T-helper 22 cell (primary cell): Measurements from ENCODE around the gene ROR1.

Experiments used
- DNase-seq: peaks from one replicate; pipeline ENCODE4 v3.0.0-alpha.2; 2020; ENCODE audit warnings: low read depth

The ROR1 gene

DNA sequence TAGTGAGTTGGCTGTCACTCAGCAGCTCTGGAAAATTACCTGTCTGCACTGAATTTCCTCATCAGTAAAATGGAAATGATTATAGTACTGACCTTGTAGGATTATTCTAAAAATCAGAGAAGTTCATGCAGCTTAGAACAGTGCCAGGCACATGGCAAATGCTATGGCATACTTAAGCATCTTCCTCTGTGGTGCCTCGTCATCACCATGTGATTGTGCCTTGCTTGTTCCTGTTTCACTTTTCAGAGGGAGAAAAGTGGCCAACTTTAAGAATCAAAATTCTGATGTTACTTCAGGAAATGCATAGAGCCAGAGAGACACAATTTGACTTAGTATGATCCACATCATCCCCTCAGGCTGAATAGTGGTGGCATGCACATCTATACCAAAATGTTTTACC is 203.6 kb downstream of the ROR1 start:
- DNase-seq = no peak

GRCh38 chr1:63980740-63981407 is 207.1 kb downstream of the ROR1 start:
- DNase-seq = no peak

DNA sequence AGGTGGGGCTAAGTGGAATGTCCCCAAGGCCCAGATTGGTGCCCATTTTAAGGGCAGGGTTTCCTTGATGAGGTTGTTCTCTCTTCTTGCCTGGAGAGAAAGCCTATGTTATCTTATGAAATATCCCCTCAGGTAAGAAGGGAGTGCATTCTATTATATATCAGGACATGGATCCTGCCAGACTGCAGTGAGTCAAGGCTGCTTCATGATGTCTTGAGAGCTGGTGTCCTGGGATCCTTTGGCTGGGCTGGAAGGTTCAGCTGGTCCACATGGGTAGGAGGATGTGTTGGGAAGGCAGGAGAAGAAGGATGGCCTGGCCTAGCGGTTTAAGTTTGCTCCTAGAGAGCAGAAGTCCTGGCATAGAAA is 207.6 kb downstream of the ROR1 start:
- DNase-seq = no peak

- no peak for DNase-seq
Measured at GRCh38 chr1:63982201-63982600, 208.4 kb downstream of the ROR1 start.

DNA sequence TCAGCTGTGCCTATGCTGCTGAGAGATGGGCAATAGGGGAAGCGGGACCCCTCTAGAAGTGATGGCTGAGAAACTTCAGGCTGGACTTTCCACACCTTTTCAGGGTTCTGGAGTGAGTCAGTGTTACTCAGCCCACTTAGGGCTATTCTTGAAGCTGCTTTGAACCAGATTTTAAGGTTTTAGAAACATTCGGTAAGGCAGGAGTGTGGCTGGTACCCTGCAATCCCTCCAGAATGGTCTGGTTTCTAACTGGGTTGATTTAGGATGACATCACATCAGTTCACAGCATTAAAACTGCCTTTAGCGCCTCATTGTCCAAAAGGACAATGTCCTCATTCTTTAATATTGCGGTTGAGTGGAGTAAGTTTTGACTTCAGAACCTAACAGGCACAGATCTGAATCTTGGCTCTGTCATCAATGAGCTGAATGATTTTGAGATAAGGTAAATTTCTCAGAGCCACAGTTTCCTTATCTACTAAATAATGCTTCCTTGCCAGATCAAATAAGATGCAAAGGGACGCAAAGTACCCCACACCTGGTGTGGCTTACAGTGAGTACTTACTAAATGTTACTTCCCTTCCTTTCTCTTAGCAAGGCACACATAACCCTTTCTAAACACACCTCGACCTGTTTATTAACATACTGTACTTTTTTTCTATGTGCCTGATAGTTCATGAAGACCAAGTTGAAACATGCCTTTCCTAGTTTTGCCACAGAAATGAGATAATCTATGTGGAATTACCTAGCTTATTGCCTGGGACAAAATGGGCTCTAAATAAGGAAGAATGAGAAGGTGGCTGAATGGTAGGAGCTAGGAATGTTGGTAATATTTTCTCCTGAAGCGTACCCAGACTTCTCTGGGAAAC is 209.8 kb downstream of the ROR1 start:
- DNase-seq = no peak

GRCh38 chr1:63984257-63984929 is 210.6 kb downstream of the ROR1 start:
- no peak for DNase-seq

DNA sequence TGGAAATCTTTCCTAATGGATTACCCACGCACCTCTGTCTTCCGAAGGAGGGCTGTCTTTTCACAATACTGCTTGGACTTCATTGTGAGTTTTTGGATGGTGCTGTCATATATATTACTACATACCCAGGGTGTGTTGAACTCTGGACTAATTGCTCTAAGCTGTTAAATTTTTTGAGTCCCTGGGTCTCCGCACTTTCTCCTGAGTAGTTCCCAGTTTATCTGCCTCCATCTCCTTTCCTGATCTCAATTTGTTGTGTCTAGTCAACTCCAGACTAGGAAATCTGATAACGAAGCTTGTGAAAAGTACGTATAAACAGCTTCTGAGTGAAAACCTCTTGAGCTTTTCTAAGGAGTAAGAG is 211.1 kb downstream of the ROR1 start:
- DNase-seq = no peak

GRCh38 chr1:63987014-63987627 is 213.3 kb downstream of the ROR1 start:
- DNase-seq = no peak

GRCh38 chr1:63987628-63988024 is 213.8 kb downstream of the ROR1 start:
- no peak for DNase-seq

DNA sequence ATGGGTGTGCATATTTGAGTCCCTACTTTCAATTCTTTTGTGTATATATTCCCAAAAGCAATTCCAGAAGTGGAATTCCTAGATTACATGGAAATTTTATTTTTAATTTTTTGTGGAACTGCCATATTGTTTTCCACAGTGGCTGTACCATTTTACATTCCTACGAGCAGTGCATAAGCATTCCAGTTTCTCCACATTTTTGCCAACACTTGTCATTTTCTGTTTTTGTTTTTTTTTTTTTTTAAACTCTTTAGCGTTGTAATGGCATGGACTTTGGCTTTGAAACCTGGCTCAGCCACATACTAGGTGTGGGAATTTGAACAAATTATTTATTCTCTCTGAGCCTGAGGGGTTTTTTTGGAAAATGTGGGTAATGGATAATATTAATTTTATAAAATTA is 215.1 kb downstream of the ROR1 start:
- no peak for DNase-seq

DNA sequence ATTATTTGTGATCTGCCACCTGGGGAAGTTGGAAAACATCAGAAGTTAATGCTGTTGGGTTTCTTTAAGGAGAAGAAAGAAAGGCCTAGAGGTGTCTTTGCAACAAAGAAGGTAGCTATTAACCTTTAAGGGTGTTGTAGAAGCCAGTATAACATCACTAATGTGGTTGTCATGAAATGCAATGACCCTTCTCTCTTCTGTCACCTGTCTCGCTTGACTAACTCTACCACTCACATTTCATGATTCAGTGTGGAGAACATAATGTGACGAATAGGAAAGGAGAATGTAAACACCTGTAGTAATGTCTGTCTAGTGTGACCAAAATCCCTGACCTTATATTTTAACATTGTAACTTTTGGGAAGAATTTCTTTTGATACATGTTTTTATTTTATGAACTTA is 217.9 kb downstream of the ROR1 start:
- no peak for DNase-seq

DNA sequence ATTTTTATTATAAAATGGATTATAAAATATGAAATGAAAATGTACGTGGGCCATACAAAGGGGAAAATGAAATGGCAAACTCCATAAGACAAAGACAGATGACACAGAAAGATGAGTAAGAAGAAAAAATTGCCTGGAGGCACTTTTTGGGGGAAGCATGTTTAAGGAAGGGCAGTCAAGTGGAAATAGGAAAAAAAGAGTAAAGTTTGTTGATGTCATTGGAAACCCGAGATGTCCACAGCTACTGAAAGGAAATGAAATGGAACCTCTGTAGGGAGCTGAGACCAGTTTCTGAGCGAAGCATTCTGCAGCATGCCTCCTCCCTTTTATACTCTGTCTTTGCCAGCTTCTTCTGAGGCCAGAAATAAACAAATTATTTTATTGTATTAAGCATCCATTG is 226.2 kb downstream of the ROR1 start:
- DNase-seq = no peak

DNA sequence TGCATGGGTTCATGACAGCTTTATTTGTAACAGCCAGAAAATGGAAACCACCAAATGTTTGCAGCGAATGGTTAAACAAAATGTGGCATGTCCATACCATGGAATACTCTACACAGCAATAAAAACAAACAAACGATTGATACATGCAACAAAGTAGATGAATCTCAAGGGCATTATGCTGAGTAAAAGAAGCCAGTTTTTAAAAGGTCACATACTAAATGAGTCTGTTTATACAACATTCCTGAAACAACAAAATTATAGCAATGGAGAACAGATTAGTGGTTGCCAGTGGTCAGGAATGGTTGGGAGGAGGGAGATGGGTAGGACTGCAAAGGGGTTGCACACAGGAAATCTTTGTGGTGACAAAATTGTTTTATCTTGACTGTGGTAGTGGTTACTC is 227.2 kb downstream of the ROR1 start:
- DNase-seq = no peak

- DNase-seq = no peak
Measured at GRCh38 chr1:64004451-64005025, 230.7 kb downstream of the ROR1 start.

GRCh38 chr1:64005801-64006200 is 232.0 kb downstream of the ROR1 start:
- DNase-seq = no peak

DNA sequence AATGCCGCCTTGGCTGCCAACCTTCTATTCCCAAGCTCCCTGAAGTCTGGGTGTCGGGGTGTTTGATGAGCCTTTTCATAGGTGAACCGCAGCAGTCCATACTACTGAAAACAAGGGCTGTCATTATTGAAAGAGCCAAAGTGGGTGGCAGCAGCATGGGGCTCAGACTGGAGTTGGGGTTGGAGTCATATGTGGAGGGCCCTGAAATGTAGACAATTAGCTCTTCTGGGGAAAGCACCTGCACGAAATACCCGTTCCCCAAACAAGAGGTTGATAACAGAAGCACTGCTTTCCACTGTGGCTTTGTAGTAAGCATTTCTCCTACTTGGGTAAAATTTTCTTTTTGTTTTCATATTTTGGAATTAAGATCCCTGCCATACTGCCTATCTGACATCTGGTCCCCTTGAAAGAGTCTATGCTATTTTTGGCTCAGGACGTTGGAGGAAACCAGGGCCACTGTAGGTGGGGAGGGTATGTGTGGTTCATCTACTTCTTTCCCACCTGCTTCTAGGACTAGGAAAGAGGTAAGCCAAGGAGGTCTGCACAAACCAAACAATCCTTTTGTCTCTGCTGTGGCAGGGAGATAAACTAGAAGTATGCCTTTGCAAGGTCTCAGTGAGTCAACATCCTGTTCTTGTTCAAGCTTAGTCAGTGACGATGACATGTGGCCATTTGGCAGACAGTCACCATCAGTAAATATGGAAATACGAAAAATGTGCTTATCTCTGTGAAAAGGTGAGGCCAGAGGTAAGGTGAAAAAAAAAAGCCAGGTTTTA is 232.6 kb downstream of the ROR1 start:
- DNase-seq = no peak

GRCh38 chr1:64010316-64010715 is 236.5 kb downstream of the ROR1 start:
- DNase-seq = no peak

DNA sequence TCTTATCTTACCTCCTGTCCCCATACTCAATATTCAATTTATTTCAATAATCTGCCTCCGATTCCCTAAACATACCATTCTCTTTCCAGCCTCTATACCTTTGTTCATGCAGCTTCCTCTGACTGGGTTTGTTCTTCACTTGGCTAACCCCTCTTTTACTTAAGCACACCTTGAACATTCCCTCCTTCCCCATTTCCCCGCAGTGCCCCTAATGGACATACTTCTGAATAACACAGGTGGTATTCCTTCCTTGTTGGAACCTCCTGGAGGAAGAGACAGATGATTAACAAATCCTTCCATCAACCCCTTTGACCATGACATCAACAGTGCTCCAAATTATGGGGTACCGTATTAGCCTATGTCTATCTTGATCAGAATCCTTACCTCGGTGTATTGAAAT is 239.6 kb downstream of the ROR1 start:
- DNase-seq = no peak

GRCh38 chr1:64019818-64020217 is 246.0 kb downstream of the ROR1 start:
- DNase-seq = no peak

DNA sequence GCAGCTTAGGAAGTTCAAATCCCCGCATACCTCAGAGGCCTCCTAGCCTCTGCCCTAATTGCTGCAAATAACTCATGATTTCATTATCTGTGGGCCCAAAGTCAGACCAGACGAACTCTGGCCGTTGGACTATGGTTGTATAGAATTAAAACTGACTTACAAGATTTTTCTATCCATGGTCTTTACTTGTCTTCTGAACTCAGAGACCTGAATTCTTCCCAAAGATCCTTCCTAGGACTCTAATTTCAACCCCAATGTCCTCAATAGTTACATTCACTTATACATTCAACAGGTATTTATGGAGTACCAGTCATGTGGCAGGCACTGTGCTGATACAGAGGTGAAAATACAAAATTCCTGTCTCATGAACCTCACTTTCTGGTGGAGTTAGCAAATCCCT is 247.2 kb downstream of the ROR1 start:
- no peak for DNase-seq

GRCh38 chr1:64025051-64025450 is 251.2 kb downstream of the ROR1 start:
- no peak for DNase-seq

DNA sequence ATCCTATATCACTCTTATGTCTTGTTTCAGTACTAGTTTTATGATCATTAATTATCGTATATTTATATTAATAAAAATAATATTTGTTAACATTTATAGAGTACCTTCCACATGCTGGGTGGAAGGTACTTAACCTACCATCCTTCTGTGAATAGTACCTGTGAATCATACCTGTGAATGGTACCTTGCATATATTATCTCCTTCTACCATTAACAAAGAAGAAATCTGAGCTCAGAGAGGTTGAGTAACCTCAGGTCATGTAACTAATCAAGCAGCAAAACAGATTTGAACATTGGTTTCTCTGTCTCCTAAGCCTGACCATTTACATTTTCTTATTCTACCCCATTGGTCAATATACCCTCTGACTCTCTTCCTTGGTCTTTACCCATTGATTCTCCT is 255.2 kb downstream of the ROR1 start:
- no peak for DNase-seq
